NCI-H524 treated with DMSO at 0.1 percent for 48 hours (cell line): ENCODE results near the gene COTL1.
"Not testable (repeated sequence)": the region's sequence is repeated elsewhere in the genome, so short reads cannot be mapped to it uniquely, and the experiment has no call there.

Experiments
- DNase-seq: peaks from one replicate; lab custom pipeline; 2025; lab: John Stamatoyannopoulos, UW

Gene COTL1

GRCh38 chr16:84569382-84569987 is 48.4 kb downstream of the COTL1 start:
- no peak for DNase-seq

- no peak for DNase-seq
Measured at GRCh38 chr16:84568066-84568465, 49.8 kb downstream of the COTL1 start.

GRCh38 chr16:84567286-84567962 is 50.5 kb downstream of the COTL1 start:
- no peak for DNase-seq

- no peak for DNase-seq
Measured at GRCh38 chr16:84566545-84567257, 51.2 kb downstream of the COTL1 start.

- no peak for DNase-seq
Measured at GRCh38 chr16:84565669-84566495, 52.0 kb downstream of the COTL1 start.

GRCh38 chr16:84563786-84564420 is 54.0 kb downstream of the COTL1 start:
- no peak for DNase-seq

GRCh38 chr16:84563064-84563715 is 54.7 kb downstream of the COTL1 start:
- no peak for DNase-seq

GRCh38 chr16:84562174-84562815 is 55.6 kb downstream of the COTL1 start:
- DNase-seq: no peak

GRCh38 chr16:84561291-84561690 is 56.6 kb downstream of the COTL1 start:
- no peak for DNase-seq

GRCh38 chr16:84560269-84560668 is 57.6 kb downstream of the COTL1 start:
- DNase-seq: no peak

GRCh38 chr16:84559311-84559932 is 58.5 kb downstream of the COTL1 start:
- no peak for DNase-seq

- DNase-seq: not testable (repeated sequence)
Measured at GRCh38 chr16:84558850-84559249, 59.0 kb downstream of the COTL1 start.

GRCh38 chr16:84557504-84557903 is 60.4 kb downstream of the COTL1 start:
- no peak for DNase-seq

GRCh38 chr16:84557059-84557458 is 60.8 kb downstream of the COTL1 start:
- no peak for DNase-seq

- peak; percentile 53 for DNase-seq
Measured at GRCh38 chr16:84555418-84556196, 62.3 kb downstream of the COTL1 start.

GRCh38 chr16:84554627-84555328 is 63.1 kb downstream of the COTL1 start:
- no peak for DNase-seq

GRCh38 chr16:84553873-84554399 is 63.9 kb downstream of the COTL1 start:
- DNase-seq: no peak

- DNase-seq: no peak
Measured at GRCh38 chr16:84552135-84552534, 65.7 kb downstream of the COTL1 start.

- no peak for DNase-seq
Measured at GRCh38 chr16:84550096-84550495, 67.8 kb downstream of the COTL1 start.
